Right hindlimb (tissue), 1 donor: ENCODE data around the gene TNRC6B.
"Not testable (repeated sequence)": the region's sequence is repeated elsewhere in the genome, so short reads cannot be mapped to it uniquely, and the experiment has no call there.

Source experiments
- DNase-seq: peaks from one replicate; pipeline ENCODE4 v3.0.0-alpha.2; 2018

Gene TNRC6B

GRCh38 chr22:40183603-40184002 is 5.9 kb downstream of the TNRC6B start:
- not testable (repeated sequence) for DNase-seq

- DNase-seq = no peak
Observed at GRCh38 chr22:40187389-40187788, 9.7 kb downstream of the TNRC6B start.

DNA sequence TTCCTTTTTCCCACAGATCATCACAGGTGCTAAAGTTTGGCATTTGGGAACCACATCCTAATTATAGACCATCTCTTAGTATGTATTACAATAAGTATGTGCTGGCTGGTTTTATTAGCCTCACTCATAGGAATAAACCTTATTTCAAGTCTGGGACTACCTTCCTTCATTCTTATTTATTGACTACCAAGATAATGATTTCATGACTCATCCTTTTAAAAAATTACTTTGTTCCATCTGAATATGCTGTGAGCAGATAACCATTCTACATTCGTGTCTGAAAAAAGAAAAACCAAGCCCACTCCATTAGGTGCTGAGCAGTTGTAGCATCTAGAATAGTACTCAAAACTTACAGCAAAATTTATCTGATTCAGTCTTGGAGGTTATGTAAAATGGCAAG is 12.3 kb downstream of the TNRC6B start:
- DNase-seq = no peak

DNA sequence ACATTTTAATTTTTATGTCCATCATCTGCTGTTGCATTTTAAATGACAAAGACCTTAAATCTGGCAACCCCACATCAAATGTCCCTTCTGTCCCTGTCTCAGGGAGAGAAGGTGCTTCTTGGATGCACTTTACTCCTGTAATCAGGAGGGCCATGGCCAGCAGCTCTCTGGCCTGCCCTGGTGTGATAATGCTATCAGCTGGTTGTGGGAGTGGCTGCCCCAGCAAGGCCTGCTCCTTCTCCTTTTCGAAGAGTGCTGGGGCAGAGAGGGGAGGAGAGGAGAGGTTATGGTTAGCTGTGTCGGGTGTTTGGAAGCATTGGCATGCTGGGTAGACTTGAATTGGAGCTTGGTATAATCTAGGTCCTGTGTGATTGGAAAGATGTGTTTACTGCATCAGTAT is 12.8 kb downstream of the TNRC6B start:
- no peak for DNase-seq

DNA sequence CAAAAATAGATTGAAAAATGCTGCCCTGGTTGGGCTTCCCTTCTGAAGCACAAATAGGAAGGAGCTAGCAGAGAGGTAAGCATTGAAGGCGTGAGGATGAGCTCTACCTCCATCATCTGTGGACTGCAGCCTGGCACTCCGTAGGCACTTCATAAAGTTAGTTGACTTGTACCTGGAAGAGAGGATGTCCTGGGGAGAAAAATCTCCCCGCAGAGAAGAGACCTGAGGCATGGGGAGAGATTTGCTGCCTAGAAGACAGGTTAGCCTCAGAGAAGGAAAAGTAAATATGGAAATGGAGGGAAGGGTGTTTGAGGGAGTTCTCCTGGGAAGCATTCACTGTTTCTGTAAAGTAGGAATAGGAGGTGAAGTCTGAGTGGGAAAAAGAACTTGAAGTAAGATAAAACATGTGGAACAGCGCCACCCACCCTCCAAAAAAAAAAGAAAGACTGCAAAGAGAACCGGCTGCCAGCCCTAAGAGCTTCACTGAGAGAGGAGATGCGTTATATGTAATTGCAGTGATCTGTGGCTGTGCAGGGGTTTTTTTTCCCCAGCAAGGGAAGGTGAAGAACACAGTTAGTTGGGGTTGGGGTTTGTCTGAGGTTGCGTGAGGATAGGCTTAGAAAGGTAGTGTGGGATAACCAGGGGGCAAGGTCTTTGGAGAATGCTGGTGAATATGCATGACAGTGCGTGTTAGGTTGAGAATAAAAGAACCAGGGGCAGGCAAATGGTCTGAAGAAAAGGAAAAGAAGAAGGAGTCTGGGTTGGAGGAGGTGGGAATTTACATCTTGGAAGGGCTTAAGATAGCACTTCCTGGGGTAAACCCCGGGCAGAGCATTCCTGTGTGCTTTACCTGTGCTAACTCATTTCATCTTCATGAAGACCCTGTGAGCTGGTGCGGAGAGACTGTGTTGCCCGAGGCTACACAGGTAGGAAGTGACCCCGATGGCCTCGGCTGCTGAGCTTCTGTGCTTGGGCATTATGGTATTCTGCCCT is 16.0 kb downstream of the TNRC6B start:
- DNase-seq = no peak

- no peak for DNase-seq
Observed at GRCh38 chr22:40194656-40195055, 16.9 kb downstream of the TNRC6B start.

DNA sequence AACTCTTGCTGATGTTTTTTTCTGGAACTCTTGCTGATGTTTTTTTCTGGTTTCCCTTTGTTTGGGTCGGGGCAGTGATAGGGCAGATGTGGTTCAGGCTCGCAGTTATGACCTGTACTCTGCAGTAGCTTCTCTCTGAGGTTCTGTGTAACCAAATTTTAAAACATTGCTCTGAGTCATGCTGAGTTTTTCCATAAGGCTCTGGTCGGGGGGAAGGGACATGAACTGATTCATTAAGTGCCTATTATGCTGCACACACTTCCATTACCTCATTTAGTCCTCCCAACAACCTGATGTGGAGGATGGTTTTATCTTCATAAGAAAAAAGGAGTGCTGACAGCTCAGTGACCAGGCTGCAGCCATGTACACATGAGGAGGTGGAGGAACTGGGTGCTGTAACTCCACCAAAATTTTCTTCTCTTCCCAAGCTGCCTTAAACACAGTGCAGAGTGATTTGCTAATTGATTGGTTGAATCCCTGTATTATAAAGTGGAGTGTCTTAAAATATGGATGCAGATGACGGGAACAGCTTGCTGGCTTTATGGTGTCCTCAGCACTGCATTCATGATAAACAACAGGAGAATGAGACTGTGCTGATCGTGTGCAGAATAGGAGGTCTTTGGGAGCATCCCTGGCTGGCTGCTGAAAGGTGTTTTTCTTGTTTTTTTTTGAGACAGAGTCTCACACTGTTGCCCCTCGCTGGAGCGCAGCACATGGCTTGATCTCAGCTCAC is 19.1 kb downstream of the TNRC6B start:
- DNase-seq = peak; percentile 43

- DNase-seq = not testable (repeated sequence)
Observed at GRCh38 chr22:40197421-40197820, 19.7 kb downstream of the TNRC6B start.

- DNase-seq = peak; percentile 69
Observed at GRCh38 chr22:40198733-40199132, 21.0 kb downstream of the TNRC6B start.

DNA sequence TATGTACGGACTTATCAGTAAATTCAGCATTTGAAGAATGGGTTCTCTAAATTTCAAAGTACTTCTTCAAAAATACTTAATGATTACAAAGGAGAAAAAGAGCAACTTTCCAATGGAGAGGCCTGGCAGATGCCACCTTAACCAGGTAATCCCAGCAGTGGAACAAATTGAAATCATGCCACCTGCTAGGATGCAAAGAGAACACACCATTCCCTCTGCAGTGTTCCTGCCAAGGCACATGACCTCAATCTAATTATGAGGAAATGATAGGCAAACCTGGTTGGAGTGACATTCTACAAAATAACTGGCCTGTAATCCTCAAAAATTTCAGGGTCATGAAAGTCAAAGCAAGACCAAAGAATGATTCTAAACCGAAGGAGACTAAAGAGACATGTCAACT is 21.5 kb downstream of the TNRC6B start:
- no peak for DNase-seq

GRCh38 chr22:40199852-40200251 is 22.1 kb downstream of the TNRC6B start:
- DNase-seq = no peak

GRCh38 chr22:40200795-40201530 is 23.2 kb downstream of the TNRC6B start:
- no peak for DNase-seq

GRCh38 chr22:40202225-40202944 is 24.7 kb downstream of the TNRC6B start:
- no peak for DNase-seq

GRCh38 chr22:40203572-40203971 is 25.8 kb downstream of the TNRC6B start:
- no peak for DNase-seq

GRCh38 chr22:40204321-40205116 is 26.8 kb downstream of the TNRC6B start:
- DNase-seq = no peak

DNA sequence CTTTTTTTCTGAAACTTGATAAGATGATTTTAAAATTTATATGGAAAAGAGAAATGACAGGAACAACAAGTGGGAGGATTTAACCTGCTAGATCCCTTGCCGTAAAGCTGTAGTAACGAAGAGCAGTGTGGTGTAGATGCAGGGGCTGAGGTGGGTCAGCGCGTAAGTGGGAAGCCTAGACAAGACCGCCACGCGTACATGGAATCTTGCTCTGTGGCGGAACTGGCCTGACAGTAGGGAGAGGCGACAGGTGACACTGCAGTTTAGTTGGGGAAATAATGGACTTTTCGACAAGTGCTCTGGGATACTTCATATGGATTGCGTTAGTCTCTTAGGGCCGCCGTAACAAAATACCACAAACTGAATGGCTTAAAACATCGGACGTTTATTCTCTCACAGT is 28.8 kb downstream of the TNRC6B start:
- no peak for DNase-seq

- DNase-seq = no peak
Observed at GRCh38 chr22:40210818-40211217, 33.1 kb downstream of the TNRC6B start.

DNA sequence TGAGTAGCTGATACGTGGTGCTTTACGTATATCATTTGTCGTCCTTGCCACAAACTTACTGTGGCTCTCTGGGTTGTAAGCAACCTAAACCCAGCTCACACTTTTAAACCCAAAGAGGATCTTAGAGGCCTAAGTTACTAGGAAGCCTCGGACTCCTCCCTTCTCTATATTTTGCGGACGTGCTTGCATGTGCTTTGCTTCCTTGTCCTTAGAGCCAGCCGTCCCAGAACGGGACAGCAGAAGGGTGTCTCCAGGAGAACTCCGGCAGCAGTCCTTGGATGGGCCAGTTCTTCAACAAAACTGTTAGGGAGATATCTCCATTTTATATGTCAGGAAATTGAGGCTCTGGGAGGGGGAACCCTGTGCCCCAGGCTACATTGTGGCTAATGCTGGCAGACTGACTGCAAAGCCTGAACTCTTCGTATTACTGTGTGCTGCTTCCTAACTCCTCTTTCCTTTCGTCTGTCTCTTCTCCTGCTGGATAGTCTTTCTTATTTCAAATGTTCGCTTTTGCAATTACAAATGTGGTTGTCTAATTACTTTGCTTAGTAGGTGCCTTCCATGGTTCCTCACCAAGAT is 33.8 kb downstream of the TNRC6B start:
- no peak for DNase-seq

DNA sequence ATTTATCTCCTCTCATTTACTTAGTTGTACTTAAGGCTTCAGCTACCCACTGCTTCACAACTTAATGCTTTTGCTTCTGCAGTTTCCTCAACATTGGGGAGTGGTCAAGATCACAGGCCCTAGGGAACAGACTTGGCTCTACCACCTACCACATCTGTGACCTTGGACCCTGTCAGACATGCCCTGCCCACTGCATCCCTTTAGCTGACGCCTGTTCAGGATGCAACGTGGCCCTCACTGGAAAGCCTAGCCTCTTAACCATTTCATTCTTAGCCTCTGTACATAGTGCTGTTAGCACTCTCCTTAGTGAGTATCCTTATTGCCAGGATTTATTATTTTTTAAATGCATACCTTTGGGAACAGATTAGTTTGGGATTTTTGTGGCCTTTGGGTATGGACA is 34.4 kb downstream of the TNRC6B start:
- peak; percentile 53 for DNase-seq

DNA sequence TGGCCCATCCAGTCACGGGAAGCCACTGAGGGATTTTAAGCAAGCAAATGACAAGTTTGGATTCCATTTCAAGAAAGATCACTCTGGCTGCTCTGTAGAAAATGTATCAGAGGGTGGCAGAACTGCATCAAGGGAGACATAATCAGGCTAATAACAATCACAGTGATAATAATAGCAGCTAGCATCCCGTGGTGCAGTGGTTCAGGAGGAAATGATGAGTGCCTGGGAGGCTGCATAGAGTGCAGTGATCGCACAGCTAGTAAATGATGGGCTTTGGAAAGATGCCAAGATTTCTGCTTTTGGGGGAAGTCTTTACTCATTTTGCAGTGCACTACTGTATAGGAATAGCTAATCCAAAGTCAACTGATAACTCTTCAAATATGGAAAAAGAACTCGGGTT is 35.8 kb downstream of the TNRC6B start:
- DNase-seq = no peak

GRCh38 chr22:40215266-40215665 is 37.5 kb downstream of the TNRC6B start:
- no peak for DNase-seq
